Fibroblast of lung (primary cell): ENCODE data around the gene KLRK1. TPM values are rescaled to one million over a fixed set of nuclear protein-coding genes. Genes with fewer than 3 reads are reported as not detected.
A peak's percentile ranks its signal among the peaks of the same experiment; 100 is the strongest.

Experiments
- DNase-seq, 2 donors: peaks; one replicate each; pipeline versions ENCODE4 v3.0.0 to v3.0.0-alpha.2; 2010; ENCODE audit warnings: low read depth in 2 of 2
- H2AFZ ChIP-seq: 2 replicates; pipeline ENCODE4 v1.5.1; 2012; ENCODE audit warnings: low read length, control low read depth, inconsistent platforms
- H3K27ac ChIP-seq: 2 replicates; pipeline ENCODE4 v1.5.1; 2011; ENCODE audit warnings: low read length, control low read depth; ENCODE audit not compliant: insufficient read depth
- H3K27me3 ChIP-seq: 2 replicates; pipeline ENCODE4 v1.5.1; 2011; ENCODE audit warnings: mild to moderate bottlenecking, low read length; ENCODE audit not compliant: control insufficient read depth, insufficient read depth
- H3K36me3 ChIP-seq: 2 replicates; pipeline ENCODE4 v1.5.1; 2011; ENCODE audit warnings: low read length; ENCODE audit not compliant: control insufficient read depth, insufficient read depth
- H3K4me1 ChIP-seq: 2 replicates; pipeline ENCODE4 v1.5.1; 2011; ENCODE audit warnings: low read length; ENCODE audit not compliant: control insufficient read depth, insufficient read depth; ENCODE audit errors: extremely low read depth
- H3K4me2 ChIP-seq: 2 replicates; pipeline ENCODE4 v1.5.1; 2011; ENCODE audit warnings: low read length, control low read depth; ENCODE audit not compliant: insufficient read depth; ENCODE audit errors: extremely low read depth
- H3K4me3 ChIP-seq, 4 experiments: fragments of 200-600 bp in 1 of 4; sonication (generic) in 1 of 4; replicated peaks in 1 of 4; 2 replicates each; pipeline ENCODE4 v1.5.1; 2011 to 2016; ENCODE audit warnings: low read length in 4 of 4, low read depth in 3 of 4, mild to moderate bottlenecking in 3 of 4, control low read depth in 2 of 4, inconsistent platforms in 1 of 4, mixed read lengths in 1 of 4; ENCODE audit not compliant: insufficient read depth in 1 of 4; ENCODE audit errors: control extremely low read depth in 1 of 4
- H3K79me2 ChIP-seq: 2 replicates; pipeline ENCODE4 v1.5.1; 2012; ENCODE audit warnings: mild to moderate bottlenecking, low read length, inconsistent platforms; ENCODE audit not compliant: control insufficient read depth, insufficient read depth
- H3K9ac ChIP-seq: 2 replicates; pipeline ENCODE4 v1.5.1; 2011; ENCODE audit warnings: mild to moderate bottlenecking, low read length, control low read depth; ENCODE audit not compliant: insufficient read depth
- H3K9me3 ChIP-seq: 2 replicates; pipeline ENCODE4 v1.5.1; 2012; ENCODE audit warnings: low read depth, low read length; ENCODE audit not compliant: control insufficient read depth, insufficient read depth
- H4K20me1 ChIP-seq: 2 replicates; pipeline ENCODE4 v1.5.1; 2011; ENCODE audit warnings: low read length; ENCODE audit not compliant: control insufficient read depth, insufficient read depth; ENCODE audit errors: extremely low read depth
- EZH2 ChIP-seq: IDR thresholded peaks from 2 replicates; pipeline ENCODE4 v1.5.1; 2012; ENCODE audit warnings: low read length, control low read depth, mild to moderate bottlenecking; ENCODE audit errors: missing control alignments
- polyA plus RNA-seq, 2 donors: library from polyadenylated mRNA; depleted of rRNA in 1 of 2; stranded (reverse) in 1 of 2; unstranded in 1 of 2; fragments of >200 nt; gene quantifications; 2 replicates each; pipeline ENCODE4 v1.2.1, GENCODE V29; 2011 to 2012; ENCODE audit warnings: missing spikeins in 1 of 2
- total RNA-seq: library from RNA; depleted of rRNA; stranded (reverse); fragments of >200 nt; gene quantifications from 2 replicates; pipeline ENCODE4 v1.2.1, GENCODE V29; 2014
- TF ChIP-seq, protein P1 (sequence below), 2 donors: IDR thresholded peaks in 1 of 2; conservative IDR thresholded peaks in 1 of 2; 1 replicate in 1 of 2; 2 replicates in 1 of 2; pipeline ENCODE4 v1.5.1; 2011 to 2012; ENCODE audit warnings: low read length in 2 of 2, control low read depth in 1 of 2, inconsistent platforms in 1 of 2, low read depth in 1 of 2, mild to moderate bottlenecking in 1 of 2

KLRK1 gene
- total and polyA plus RNA-seq, 2 donors (not counting 1 experiment from before 2014, with no cell fraction given), result not detected

DNA sequence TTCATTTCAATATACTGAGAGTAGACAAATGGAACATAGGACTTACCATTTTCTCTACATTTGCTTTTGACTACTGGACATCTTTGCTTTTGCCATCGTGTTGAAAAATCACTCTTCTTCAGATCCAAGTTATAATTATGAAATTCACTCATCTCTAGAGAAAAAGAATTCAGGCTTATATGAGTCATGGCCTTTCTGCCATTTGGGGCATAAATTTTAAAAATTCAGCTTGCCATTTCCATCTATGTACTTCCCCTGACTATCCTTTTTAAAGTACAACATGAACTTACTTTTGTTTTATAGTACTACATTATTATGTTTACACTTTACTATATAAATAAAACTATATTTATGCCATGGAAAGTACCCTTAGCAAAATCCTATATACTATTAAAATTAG is 3.0 kb downstream of the KLRK1 start:
- Histone ChIP-seq H3K36me3 (no peaks in the 10 kb centered on the region), H3K9me3 (no peaks in the 10 kb centered on the region), H4K20me1 (no peaks in the 10 kb centered on the region), H2AFZ (no peak overlapping the region), H3K4me2 (no peak overlapping the region), H3K4me3 (no peak overlapping the region), H3K9ac (no peak overlapping the region), H3K4me1 (no peaks in the 10 kb centered on the region), H3K79me2 (no peaks in the 10 kb centered on the region), H3K27ac (no peak overlapping the region), H3K27me3 (no peaks in the 10 kb centered on the region)
- DNase-seq, result no peak
- no peak for TF ChIP-seq EZH2
- TF ChIP-seq, protein P1, sequence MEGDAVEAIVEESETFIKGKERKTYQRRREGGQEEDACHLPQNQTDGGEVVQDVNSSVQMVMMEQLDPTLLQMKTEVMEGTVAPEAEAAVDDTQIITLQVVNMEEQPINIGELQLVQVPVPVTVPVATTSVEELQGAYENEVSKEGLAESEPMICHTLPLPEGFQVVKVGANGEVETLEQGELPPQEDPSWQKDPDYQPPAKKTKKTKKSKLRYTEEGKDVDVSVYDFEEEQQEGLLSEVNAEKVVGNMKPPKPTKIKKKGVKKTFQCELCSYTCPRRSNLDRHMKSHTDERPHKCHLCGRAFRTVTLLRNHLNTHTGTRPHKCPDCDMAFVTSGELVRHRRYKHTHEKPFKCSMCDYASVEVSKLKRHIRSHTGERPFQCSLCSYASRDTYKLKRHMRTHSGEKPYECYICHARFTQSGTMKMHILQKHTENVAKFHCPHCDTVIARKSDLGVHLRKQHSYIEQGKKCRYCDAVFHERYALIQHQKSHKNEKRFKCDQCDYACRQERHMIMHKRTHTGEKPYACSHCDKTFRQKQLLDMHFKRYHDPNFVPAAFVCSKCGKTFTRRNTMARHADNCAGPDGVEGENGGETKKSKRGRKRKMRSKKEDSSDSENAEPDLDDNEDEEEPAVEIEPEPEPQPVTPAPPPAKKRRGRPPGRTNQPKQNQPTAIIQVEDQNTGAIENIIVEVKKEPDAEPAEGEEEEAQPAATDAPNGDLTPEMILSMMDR (conservative IDR thresholded peaks at IDR 0.05 in 1 of 2, IDR thresholded peaks at IDR 0.05 in 1 of 2; ENCODE audit: low read depth in 1 of 2, low read length in 2 of 2), result no peak

DNA sequence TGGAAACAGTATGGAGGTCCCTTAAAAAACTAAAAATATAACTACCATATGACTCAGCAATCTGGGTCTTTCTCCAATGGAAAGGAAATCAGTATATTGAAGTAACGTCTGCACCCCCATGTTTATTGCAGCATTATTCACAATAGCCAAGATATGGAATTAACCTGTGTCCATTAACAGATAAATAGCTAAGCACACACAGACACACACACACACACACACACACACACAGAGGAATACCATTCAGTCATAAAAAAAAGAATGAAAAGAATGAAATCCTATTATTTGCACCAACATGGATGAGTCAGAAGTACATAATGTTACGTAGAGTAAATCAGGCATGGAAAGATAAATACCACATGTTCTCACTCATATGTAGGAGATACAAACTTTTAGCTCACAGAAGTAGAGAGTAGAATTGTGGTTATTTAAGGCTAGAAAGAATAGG is 4.7 kb downstream of the KLRK1 start:
- Histone ChIP-seq H3K9me3 (no peaks in the 10 kb centered on the region), H3K27me3 (no peaks in the 10 kb centered on the region), H3K9ac (no peak overlapping the region), H3K79me2 (no peaks in the 10 kb centered on the region), H2AFZ (no peak overlapping the region), H3K4me2 (no peak overlapping the region), H3K36me3 (no peaks in the 10 kb centered on the region), H3K27ac (no peak overlapping the region), H3K4me1 (no peaks in the 10 kb centered on the region), H3K4me3 (no peak overlapping the region), H4K20me1 (no peaks in the 10 kb centered on the region)
- peak; percentile 89 to 93 for DNase-seq
- TF ChIP-seq, protein P1 (conservative IDR thresholded peaks at IDR 0.05 in 1 of 2, IDR thresholded peaks at IDR 0.05 in 1 of 2; ENCODE audit: low read depth in 1 of 2, low read length in 2 of 2), result no peak
- TF ChIP-seq EZH2, result no peak

DNA sequence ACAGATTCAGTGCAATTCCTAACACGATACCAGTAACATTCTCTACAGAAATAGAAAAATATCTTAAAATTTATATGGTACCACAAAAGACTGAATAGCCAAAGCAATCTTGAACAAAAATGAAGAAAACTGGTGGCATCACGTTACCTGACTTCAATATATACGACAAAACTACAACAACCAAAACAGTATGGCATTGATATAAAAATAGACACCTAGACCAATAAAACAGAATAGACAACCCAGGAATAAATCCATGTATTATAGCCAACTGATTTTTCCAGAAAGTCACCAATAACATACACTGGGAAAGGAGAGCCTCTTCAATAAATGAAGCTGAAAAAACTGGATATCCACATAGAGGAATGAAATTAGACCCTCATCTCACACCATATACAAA is 5.7 kb downstream of the KLRK1 start:
- Histone ChIP-seq H3K4me3 (no peak overlapping the region), H3K4me2 (no peak overlapping the region), H3K36me3 (no peaks in the 10 kb centered on the region), H3K79me2 (no peaks in the 10 kb centered on the region), H3K9ac (no peak overlapping the region), H3K9me3 (no peaks in the 10 kb centered on the region), H4K20me1 (no peaks in the 10 kb centered on the region), H3K27me3 (no peaks in the 10 kb centered on the region), H2AFZ (no peak overlapping the region), H3K27ac (no peak overlapping the region), H3K4me1 (no peaks in the 10 kb centered on the region)
- DNase-seq, result no peak
- TF ChIP-seq, protein P1 (conservative IDR thresholded peaks at IDR 0.05 in 1 of 2, IDR thresholded peaks at IDR 0.05 in 1 of 2; ENCODE audit: low read depth in 1 of 2, low read length in 2 of 2), result no peak
- no peak for TF ChIP-seq EZH2
